Measurements from ENCODE around the gene CACNB1.
A peak's percentile ranks its signal among the peaks of the same experiment; 100 is the strongest.

CACNB1 gene

DNA sequence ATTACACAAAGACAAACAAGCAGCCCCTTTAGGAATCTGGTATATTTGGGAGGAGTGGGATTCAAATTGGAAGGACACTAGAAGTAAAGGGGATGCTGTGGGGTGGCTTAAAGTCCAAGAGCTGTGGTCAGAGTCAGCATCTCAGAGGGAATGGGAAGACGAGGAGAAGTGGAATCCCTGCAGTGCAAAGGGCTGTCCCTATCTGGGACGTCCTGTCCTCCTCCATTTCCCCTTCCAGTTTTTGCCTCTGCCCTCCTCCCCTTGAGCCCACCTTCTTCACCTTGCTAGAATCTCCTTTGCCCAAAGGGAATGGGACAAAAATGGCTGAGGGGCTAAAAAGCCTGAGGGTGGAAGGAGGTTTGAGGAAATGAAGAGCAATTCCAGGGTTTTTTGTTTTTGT is 41.8 kb downstream of the CACNB1 start:
- DNase-seq (ENCODE audit: extremely low read depth, low read depth): no peak
- TF ChIP-seq CTCF (IDR thresholded peaks at IDR 0.05; ENCODE audit: low read depth, low read length): no peak

DNA sequence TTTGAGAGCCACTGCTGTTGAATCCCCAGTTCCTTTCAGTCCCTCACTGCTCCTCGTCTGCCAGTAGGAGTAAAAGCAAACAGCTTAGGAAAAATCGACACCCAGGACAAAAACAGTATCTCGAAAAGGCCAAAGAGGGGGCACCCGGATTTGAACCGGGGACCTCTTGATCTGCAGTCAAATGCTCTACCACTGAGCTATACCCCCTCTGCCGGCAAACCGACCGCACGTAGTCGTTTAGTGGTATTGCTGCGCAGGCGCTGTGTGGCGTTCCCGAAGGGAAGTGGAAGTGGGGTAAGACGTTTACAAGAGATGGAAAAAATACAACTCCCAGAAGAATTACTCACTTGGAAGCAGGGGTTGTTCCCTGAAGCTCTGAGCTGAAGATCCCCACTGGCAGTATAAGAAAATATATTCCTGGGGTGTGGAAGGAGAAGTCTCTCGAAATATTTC is 43.8 kb downstream of the CACNB1 start:
- DNase-seq (ENCODE audit: extremely low read depth, low read depth): peak; percentile 69
- peak; percentile 16 for TF ChIP-seq CTCF (IDR thresholded peaks at IDR 0.05; ENCODE audit: low read depth, low read length)

- no peak for DNase-seq (ENCODE audit: extremely low read depth, low read depth)
- no peak for TF ChIP-seq CTCF (IDR thresholded peaks at IDR 0.05; ENCODE audit: low read depth, low read length)
Measured at GRCh38 chr17:39151943-39152818, 45.3 kb downstream of the CACNB1 start.

DNA sequence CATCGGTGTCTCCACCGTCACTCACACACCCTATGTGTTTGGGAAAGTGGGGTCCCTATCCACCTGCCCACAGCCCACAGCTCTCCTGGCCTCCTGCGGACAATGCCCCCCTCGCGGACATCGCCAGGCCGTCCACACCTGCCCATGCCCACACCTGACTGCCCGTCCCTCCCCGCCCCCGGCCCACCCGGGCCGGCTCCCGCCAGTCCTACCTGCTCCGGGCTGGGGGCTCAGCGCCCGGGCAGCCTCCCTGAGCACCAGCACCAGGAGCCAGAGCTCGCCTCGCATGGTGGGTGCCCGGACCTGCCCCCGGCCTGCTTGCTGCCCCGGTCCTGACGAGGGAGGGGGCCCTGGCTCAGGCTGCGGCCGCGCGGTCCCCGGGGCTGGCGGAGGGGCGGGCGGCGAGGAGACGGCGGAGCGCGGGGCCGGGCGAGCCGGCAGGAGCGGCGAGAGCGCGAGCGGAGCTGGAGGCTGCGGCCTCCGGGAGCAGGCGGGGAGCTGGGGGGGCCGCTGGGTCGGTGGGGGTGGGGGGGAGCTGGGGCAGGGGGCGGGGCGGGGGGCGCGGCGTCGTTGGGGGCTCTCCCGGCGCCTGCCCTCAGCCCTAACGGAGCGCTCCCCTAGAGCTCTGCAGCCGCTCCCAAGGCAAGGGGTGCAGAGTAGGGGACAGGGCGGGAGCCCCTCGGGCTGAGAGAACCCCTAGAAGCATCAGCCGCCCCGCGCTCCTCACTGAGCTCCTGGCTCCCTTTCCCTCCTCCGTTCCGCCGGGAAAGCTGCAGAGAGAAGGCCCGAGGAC is 46.1 kb downstream of the CACNB1 start, which contains the start of gene PLXDC1:
TSS of gene PLXDC1 (minus strand) at position 488 of the 793 bp plus-strand sequence. CDS start at position 288, 200 bp downstream.
- no peak for DNase-seq (ENCODE audit: extremely low read depth, low read depth)
- no peak for TF ChIP-seq CTCF (IDR thresholded peaks at IDR 0.05; ENCODE audit: low read depth, low read length)

DNA sequence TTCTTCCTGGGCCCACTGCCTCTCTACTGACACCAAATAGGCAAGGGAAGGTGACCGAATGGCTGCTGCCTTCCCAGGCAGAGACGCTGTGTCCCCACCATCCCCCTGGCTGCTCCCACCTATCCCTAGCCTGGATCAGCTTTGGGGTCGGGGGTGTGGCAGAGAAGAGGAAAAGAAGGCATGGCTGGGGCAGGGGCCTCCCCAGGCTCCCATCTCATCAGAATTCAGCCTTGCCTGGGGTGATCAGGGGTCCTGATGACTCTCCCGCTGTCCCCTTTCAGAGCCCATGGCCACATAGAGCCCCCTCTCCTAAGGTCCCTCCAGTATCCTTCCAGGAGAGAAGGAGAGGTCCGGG is 46.7 kb downstream of the CACNB1 start:
- DNase-seq (ENCODE audit: extremely low read depth, low read depth): no peak

DNA sequence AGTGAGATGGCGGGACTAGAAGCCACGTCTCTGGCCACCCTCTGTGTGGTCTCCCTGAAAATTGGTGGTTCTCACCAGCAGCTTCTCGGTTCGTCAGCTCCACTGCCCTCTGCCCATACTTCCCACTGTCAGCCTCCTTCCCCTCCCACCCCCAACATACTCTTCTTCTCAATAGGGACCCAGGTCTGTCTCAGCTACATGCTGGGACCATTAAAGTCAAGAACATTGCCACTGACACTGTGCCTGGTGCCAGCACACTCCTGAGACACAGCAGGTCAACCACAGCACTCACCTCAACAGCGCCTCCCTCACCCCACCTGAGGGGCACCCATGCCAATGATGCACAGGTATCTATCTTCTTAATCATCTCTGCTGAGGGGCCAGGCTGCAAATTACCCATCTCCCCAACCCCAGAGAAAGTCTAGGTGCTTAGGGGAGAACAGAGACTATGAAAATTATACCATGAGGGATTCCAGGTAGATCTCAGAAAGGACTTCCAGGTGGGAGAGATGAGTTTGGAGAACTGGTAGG is 47.3 kb downstream of the CACNB1 start:
- DNase-seq (ENCODE audit: extremely low read depth, low read depth): no peak
- no peak for TF ChIP-seq CTCF (IDR thresholded peaks at IDR 0.05; ENCODE audit: low read depth, low read length)

More for the DNA sequence above, 46.7 kb downstream of the CACNB1 start:
- TF ChIP-seq CTCF (IDR thresholded peaks at IDR 0.05; ENCODE audit: low read depth, low read length): no peak
